Mesenchymal stem cell (in vitro differentiated cells and primary cell): ENCODE data around the gene PRR30.

ENCODE experiments used
- DNase-seq: peaks from one replicate; pipeline ENCODE4 v3.0.0-alpha.2; 2013
- H2AFZ ChIP-seq: one replicate; pipeline ENCODE4 v1.6.1; 2013; ENCODE audit warnings: low read depth, mild to moderate bottlenecking, control low read depth, inconsistent platforms, low read length, moderate library complexity
- H2AK5ac ChIP-seq: 2 replicates; pipeline ENCODE4 v1.6.1; 2013; ENCODE audit warnings: low read length, moderate library complexity, mild to moderate bottlenecking, inconsistent platforms; ENCODE audit not compliant: severe bottlenecking
- H2BK120ac ChIP-seq: one replicate; pipeline ENCODE4 v1.6.1; 2013; ENCODE audit warnings: low read depth, mild to moderate bottlenecking, inconsistent platforms, low read length, moderate library complexity
- H2BK12ac ChIP-seq, 2 experiments: one replicate each; pipeline ENCODE4 v1.6.1; 2013; ENCODE audit warnings: inconsistent platforms in 2 of 2, low read length in 2 of 2, mild to moderate bottlenecking in 2 of 2, moderate library complexity in 2 of 2, control low read depth in 1 of 2
- H2BK15ac ChIP-seq: one replicate; pipeline ENCODE4 v1.6.1; 2013; ENCODE audit warnings: mild to moderate bottlenecking, low read depth, inconsistent platforms; ENCODE audit not compliant: poor library complexity, severe bottlenecking
- H2BK5ac ChIP-seq: 2 replicates; pipeline ENCODE4 v1.6.1; 2013; ENCODE audit warnings: low read depth, mild to moderate bottlenecking, low read length, control low read depth, inconsistent platforms; ENCODE audit not compliant: poor library complexity, severe bottlenecking
- H3K14ac ChIP-seq, 2 experiments: one replicate each; pipeline ENCODE4 v1.6.1; 2013; ENCODE audit warnings: inconsistent platforms in 2 of 2, low read length in 2 of 2, control low read depth in 1 of 2, mild to moderate bottlenecking in 1 of 2, moderate library complexity in 1 of 2
- H3K18ac ChIP-seq, 2 experiments: one replicate each; pipeline ENCODE4 v1.6.1; 2013; ENCODE audit warnings: inconsistent platforms in 2 of 2, low read length in 2 of 2, control low read depth in 1 of 2, low read depth in 1 of 2, mild to moderate bottlenecking in 1 of 2
- H3K23ac ChIP-seq, 2 experiments: one replicate each; pipeline ENCODE4 v1.6.1; 2013; ENCODE audit warnings: inconsistent platforms in 2 of 2, low read length in 2 of 2, mild to moderate bottlenecking in 2 of 2, moderate library complexity in 2 of 2, control low read depth in 1 of 2
- H3K27ac ChIP-seq: 2 replicates; pipeline ENCODE4 v1.5.1; 2013; ENCODE audit warnings: mild to moderate bottlenecking, moderate library complexity, low read length, control low read depth, inconsistent platforms; ENCODE audit not compliant: poor library complexity, severe bottlenecking
- H3K27me3 ChIP-seq, 2 experiments: 2 replicates each; pipeline versions ENCODE4 v1.6.1 to v1.7.0; 2013; ENCODE audit warnings: low read length in 2 of 2, mild to moderate bottlenecking in 2 of 2, moderate library complexity in 2 of 2, control low read depth in 1 of 2, inconsistent platforms in 1 of 2; ENCODE audit not compliant: control insufficient read depth in 1 of 2, insufficient read depth in 1 of 2
- H3K36me3 ChIP-seq, 2 experiments: 2 replicates each; pipeline versions ENCODE4 v1.6.1 to v1.7.0; 2013; ENCODE audit warnings: low read length in 2 of 2, control low read depth in 1 of 2, inconsistent platforms in 1 of 2, low read depth in 1 of 2, mild to moderate bottlenecking in 1 of 2; ENCODE audit not compliant: insufficient read depth in 2 of 2, control insufficient read depth in 1 of 2
- H3K4ac ChIP-seq, 2 experiments: one replicate each; pipeline ENCODE4 v1.6.1; 2013; ENCODE audit warnings: inconsistent platforms in 2 of 2, low read length in 2 of 2, mild to moderate bottlenecking in 2 of 2, moderate library complexity in 2 of 2, control low read depth in 1 of 2, low read depth in 1 of 2
- H3K4me1 ChIP-seq: 2 replicates; pipeline ENCODE4 v1.6.1; 2013; ENCODE audit warnings: low read depth, low read length, control low read depth; ENCODE audit not compliant: control insufficient read depth, insufficient read depth
- H3K4me2 ChIP-seq: 2 replicates; pipeline ENCODE4 v1.6.1; 2013; ENCODE audit warnings: low read length, mild to moderate bottlenecking, inconsistent platforms; ENCODE audit not compliant: poor library complexity, severe bottlenecking
- H3K4me3 ChIP-seq, 2 experiments: 2 replicates each; pipeline versions ENCODE4 v1.5.1 to v1.7.0; 2013; ENCODE audit warnings: low read length in 2 of 2, mild to moderate bottlenecking in 2 of 2, control low read depth in 1 of 2, low read depth in 1 of 2; ENCODE audit not compliant: insufficient read depth in 1 of 2
- H3K79me1 ChIP-seq: replicated peaks from 2 replicates; pipeline ENCODE4 v1.6.1; 2013; ENCODE audit warnings: mild to moderate bottlenecking, control low read depth, low read length, inconsistent platforms; ENCODE audit not compliant: poor library complexity, severe bottlenecking
- H3K9ac ChIP-seq: 2 replicates; pipeline ENCODE4 v1.7.0; 2013; ENCODE audit warnings: mild to moderate bottlenecking, low read length, moderate library complexity
- H3K9me3 ChIP-seq: 2 replicates; pipeline ENCODE4 v1.7.0; 2013; ENCODE audit warnings: mild to moderate bottlenecking, low read length; ENCODE audit not compliant: control insufficient read depth
- H4K8ac ChIP-seq: one replicate; pipeline ENCODE4 v1.6.1; 2013; ENCODE audit warnings: inconsistent platforms, mild to moderate bottlenecking, low read length, moderate library complexity
- H4K91ac ChIP-seq: one replicate; pipeline ENCODE4 v1.6.1; 2013; ENCODE audit warnings: mild to moderate bottlenecking, low read length, inconsistent platforms
- WGBS: methylation state at CpG from one replicate; pipeline ENCODE4 v1.1.7; 2013; ENCODE audit warnings: mixed read lengths; 5-methylcytosine and 5-hydroxymethylcytosine counted together

PRR30 gene

DNA sequence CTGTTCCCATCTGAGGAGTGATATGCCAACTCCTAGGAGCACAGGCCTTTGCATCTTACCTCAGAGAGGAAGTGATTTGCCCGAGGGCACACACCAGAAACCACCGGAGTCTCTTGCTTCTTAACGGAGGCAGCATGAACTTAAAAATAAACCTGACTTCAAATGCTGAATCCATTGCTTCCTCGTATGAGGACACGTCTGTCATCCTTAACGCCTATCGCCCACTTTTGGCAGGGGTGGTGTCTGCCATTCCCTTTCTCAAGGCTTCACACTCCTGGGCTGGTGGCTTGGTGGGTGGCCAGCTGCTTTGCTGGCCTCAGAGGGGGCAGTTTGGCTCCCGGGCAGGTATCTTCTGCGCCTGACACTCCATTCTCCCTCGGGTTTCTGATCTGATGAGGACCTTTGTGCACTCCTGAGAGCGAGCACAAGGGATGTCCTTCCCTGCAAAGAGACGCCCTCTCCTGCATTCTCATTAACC is 3.7 kb downstream of the PRR30 start:
- Histone ChIP-seq H3K9ac (no peak overlapping the region), H3K79me1 (peaks cover 20% of the 10 kb centered on the region), H4K91ac (no peak overlapping the region), H2AK5ac (no peak overlapping the region), H4K8ac (no peak overlapping the region), H2BK15ac (no peak overlapping the region), H3K9me3 (no peaks in the 10 kb centered on the region), H3K27me3 (peaks cover 3 to 10% of the 10 kb centered on the region in 2 experiments), H3K4me2 (no peak overlapping the region), H2BK120ac (no peak overlapping the region), H3K23ac (no peak overlapping the region), H3K4me1 (peaks cover 17% of the 10 kb centered on the region), H3K27ac (no peak overlapping the region), H3K36me3 (peaks cover 27 to 29% of the 10 kb centered on the region in 2 experiments), H3K4me3 (no peak overlapping the region), H3K14ac (no peak overlapping the region), H2AFZ (no peak overlapping the region), H3K18ac (no peak overlapping the region), H3K4ac (no peak overlapping the region), H2BK12ac (no peak overlapping the region), H2BK5ac (no peak overlapping the region)
- DNase-seq, result no peak
- WGBS, result 97% methylated on average over 12 of the region's 12 CpGs

DNA sequence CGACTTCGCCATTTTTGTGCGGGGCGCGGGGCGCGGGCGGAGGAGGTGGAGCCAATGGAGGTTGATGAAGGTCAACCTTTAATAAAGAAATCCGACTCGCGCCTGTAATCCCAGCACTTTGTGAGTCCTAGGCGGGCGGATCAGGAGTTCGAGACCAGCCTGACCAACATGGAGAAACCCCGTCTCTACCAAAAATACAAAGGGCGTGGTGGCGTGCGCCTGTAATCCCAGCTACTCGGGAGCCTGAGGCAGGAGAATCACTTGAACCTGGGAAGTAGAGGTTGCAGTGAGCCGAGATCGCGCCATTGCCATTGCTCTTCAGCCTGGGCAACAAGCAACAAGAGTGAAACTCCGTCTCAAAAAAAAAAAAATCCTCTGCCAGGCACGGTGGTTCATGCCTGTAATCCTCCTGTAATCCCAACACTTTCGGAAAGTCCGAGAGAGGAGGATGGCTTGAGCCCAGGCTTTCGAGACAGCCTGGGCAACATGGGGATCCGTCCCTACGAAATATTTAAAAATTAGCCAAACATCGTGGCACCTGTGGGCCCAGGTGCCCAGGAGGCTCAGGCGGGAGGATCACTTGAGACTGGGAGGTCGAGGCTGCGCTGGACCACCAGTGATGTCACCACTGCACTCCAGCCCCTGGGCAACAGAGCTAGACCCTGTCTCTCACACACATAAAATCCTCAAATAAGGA is 4.3 kb downstream of the PRR30 start:
- H3K4me2 ChIP-seq, result peak overlapping the region; percentile 44
- H3K79me1 ChIP-seq, result peaks cover 23% of the 10 kb centered on the region
- H2AFZ ChIP-seq, result peak overlapping the region; percentile 60
- no peak for DNase-seq
- no peak overlapping the region for H3K27ac ChIP-seq
- peak overlapping the region; percentile 60 for H3K9ac ChIP-seq
- no peaks in the 10 kb centered on the region for H3K9me3 ChIP-seq
- H3K27me3 ChIP-seq, result peaks cover 3 to 10% of the 10 kb centered on the region in 2 experiments
- H2BK15ac ChIP-seq, result peak overlapping the region; percentile 62
- H2AK5ac ChIP-seq, result no peak overlapping the region
- no peak overlapping the region for H3K4ac ChIP-seq
- H2BK120ac ChIP-seq, result no peak overlapping the region
- H3K4me3 ChIP-seq, result peak overlapping the region in 1 of 2 experiments; percentile 93
- H3K36me3 ChIP-seq, result peaks cover 33 to 34% of the 10 kb centered on the region in 2 experiments
- H4K91ac ChIP-seq, result peak overlapping the region; percentile 19
- H2BK12ac ChIP-seq, result no peak overlapping the region
- peaks cover 17% of the 10 kb centered on the region for H3K4me1 ChIP-seq
- H3K23ac ChIP-seq, result no peak overlapping the region
- peak overlapping the region; percentile 21 for H4K8ac ChIP-seq
- no peak overlapping the region for H3K18ac ChIP-seq
- 55% methylated on average over 32 of the region's 33 CpGs for WGBS
- H3K14ac ChIP-seq, result no peak overlapping the region
- H2BK5ac ChIP-seq, result no peak overlapping the region

GRCh38 chr2:27133905-27134780 is 5.1 kb downstream of the PRR30 start, which contains the start of gene PREB:
PREB (minus strand) TSS chr2:27134636; CDS start chr2:27134421, 215 bp downstream.
- peak within 1 kb of the TSS; percentile 76 to 86 for H3K18ac ChIP-seq
- peak within 1 kb of the TSS; percentile 92 for H3K9ac ChIP-seq
- H2BK12ac ChIP-seq, result no peak within 1 kb of the TSS
- peak within 1 kb of the TSS; percentile 93 to 97 for H3K4me3 ChIP-seq
- H2BK120ac ChIP-seq, result no peak within 1 kb of the TSS
- H3K9me3 ChIP-seq, result no peaks in the 10 kb centered on the region
- no peak within 1 kb of the TSS for H2AK5ac ChIP-seq
- H3K79me1 ChIP-seq, result peaks cover 23% of the 10 kb centered on the region
- WGBS, result under 1% methylated on average over 69 of the region's 86 CpGs
- H3K4ac ChIP-seq, result peak within 1 kb of the TSS; percentile 13 to 29
- peaks cover 17% of the 10 kb centered on the region for H3K4me1 ChIP-seq
- H3K27ac ChIP-seq, result no peak within 1 kb of the TSS
- peak within 1 kb of the TSS; percentile 85 for H2BK15ac ChIP-seq
- H3K23ac ChIP-seq, result no peak within 1 kb of the TSS
- H3K14ac ChIP-seq, result peak within 1 kb of the TSS in 1 of 2 experiments; percentile 97
- peaks cover under 1 to 10% of the 10 kb centered on the region in 2 experiments for H3K27me3 ChIP-seq
- peak within 1 kb of the TSS; percentile 81 for H3K4me2 ChIP-seq
- peak within 1 kb of the TSS; percentile 94 for H2AFZ ChIP-seq
- no peak within 1 kb of the TSS for H2BK5ac ChIP-seq
- H4K91ac ChIP-seq, result peak within 1 kb of the TSS; percentile 44
- peak within 1 kb of the TSS; percentile 73 for H4K8ac ChIP-seq
- H3K36me3 ChIP-seq, result peaks cover 41% of the 10 kb centered on the region in 2 experiments
- peak; percentile 92 for DNase-seq
